ENCODE results near the gene FAM13A. TPM values are rescaled to one million over a fixed set of nuclear protein-coding genes. Genes with fewer than 3 reads are reported as not detected.

Gene FAM13A
- total and polyA plus RNA-seq, 2 of the 4 experiments (the other 2 are of a cell fraction): 13.1 to 22.0 TPM

- no TSS peak for BruUV-seq (replicated peaks)
- Histone ChIP-seq H2BK120ac (ENCODE audit: low read depth, low read length) (no peak overlapping the region), H2AK9ac (replicated peaks; ENCODE audit: low read depth, low read length, poor library complexity) (no peak overlapping the region), H3K9me1 (ENCODE audit: insufficient read depth, low read length) (no peaks in the 10 kb centered on the region), H2AK5ac (ENCODE audit: low read depth, low read length) (no peak overlapping the region), H4K20me1 (ENCODE audit: insufficient read depth, low read length) (no peaks in the 10 kb centered on the region), H3K18ac (ENCODE audit: low read depth, low read length) (no peak overlapping the region), H3K4me2 (ENCODE audit: low read depth, low read length) (no peak overlapping the region), H2BK20ac (ENCODE audit: low read depth, low read length) (no peak overlapping the region), H4K91ac (ENCODE audit: insufficient read depth, low read depth, low read length) (no peak overlapping the region), H3K27ac (ENCODE audit: insufficient read depth, low read length) (no peak overlapping the region), H3K9me3 (ENCODE audit: control insufficient read depth, insufficient read depth, low read length) (no peaks in the 10 kb centered on the region), H4K5ac (ENCODE audit: low read depth, low read length) (no peak overlapping the region), H3K4me3 (ENCODE audit: insufficient read depth, low read depth, low read length) (no peak overlapping the region), H3K4ac (ENCODE audit: low read depth, low read length) (no peak overlapping the region), H3K4me1 (ENCODE audit: control insufficient read depth, insufficient read depth, low read length) (no peaks in the 10 kb centered on the region), H2BK15ac (ENCODE audit: low read depth, low read length) (no peak overlapping the region), H3K56ac (ENCODE audit: extremely low read depth, insufficient read depth, low read length) (no peak overlapping the region), H2AFZ (replicated peaks; ENCODE audit: low read length, poor library complexity) (no peak overlapping the region), H3K36me3 (ENCODE audit: control insufficient read depth, insufficient read depth, low read length) (peaks cover 15% of the 10 kb centered on the region), H3K14ac (replicated peaks; ENCODE audit: low read depth, low read length) (no peak overlapping the region), H2BK5ac (ENCODE audit: low read depth, low read length, poor library complexity, severe bottlenecking) (no peak overlapping the region), H4K8ac (ENCODE audit: low read depth in 2 of 2, low read length in 2 of 2) (no peak overlapping the region), H3K27me3 (ENCODE audit: control insufficient read depth, insufficient read depth, low read length) (no peaks in the 10 kb centered on the region), H3K79me1 (ENCODE audit: low read depth in 1 of 2, low read length in 2 of 2) (peaks cover 0 to 3% of the 10 kb centered on the region in 2 experiments; a peak in 2 of 4 replicates), H3K23ac (ENCODE audit: low read depth, low read length) (no peak overlapping the region), H3K9ac (ENCODE audit: low read depth, low read length) (no peak overlapping the region)
- dilution Hi-C loops (cut with HindIII; ENCODE audit: low sequenced_read_pairs, unreplicated experiment) (no loop called here), in situ Hi-C loops (cut with MboI; ENCODE audit: low sequenced_read_pairs) (no loop called here), intact Hi-C loops (cut with micrococcal nuclease) (no loop called here)
- ATAC-seq (ENCODE audit: low read depth) (no peak), DNase-seq (no peak)
- ChIA-PET CTCF (interaction anchor here (0.6 to 1.0 kb wide), 2 partner anchors 10 to 74 kb away, joined by 5 to 8 read pairs; no protein-coding TSS in a partner anchor), POLR2A (ENCODE audit: unreplicated experiment) (no interaction called here)
- TF ChIP-seq RCOR1 (IDR thresholded peaks at IDR 0.05; ENCODE audit: insufficient replicate concordance, low read length): no peak
- no peak for TF ChIP-seq BHLHE40 (IDR thresholded peaks at IDR 0.05; ENCODE audit: low read depth, low read length)
- TF ChIP-seq POLR2A (IDR thresholded peaks at IDR 0.05; ENCODE audit: low read depth, low read length): no peak
- TF ChIP-seq RFX5 (IDR thresholded peaks at IDR 0.05; ENCODE audit: low read depth, low read length): no peak
- TF ChIP-seq CEBPB (IDR thresholded peaks at IDR 0.05; ENCODE audit: low read depth, low read length): no peak
- WGBS, 2 experiments (ENCODE audit: extremely low coverage in 2 of 2, insufficient read length in 1 of 2): no CpG with 5 or more reads among the region's 1 CpG
Observed at GRCh38 chr4:88780389-88780788, 276.6 kb downstream of the FAM13A start.

Measured in IMR-90 (cell line).